ENCODE results near the gene FAM120A. TPM values are rescaled to one million over a fixed set of nuclear protein-coding genes. Genes with fewer than 3 reads are reported as not detected.
A peak's percentile ranks its signal among the peaks of the same experiment; 100 is the strongest.

Gene FAM120A
- total RNA-seq, 1 experiment from 2014 or later, result 98.2 TPM

GRCh38 chr9:93457006-93457405, 5.5 kb downstream of the FAM120A start:
- H3K27ac Mint-ChIP-seq (ENCODE audit: unreplicated experiment), result no peak overlapping the region
- no peaks in the 10 kb centered on the region for H3K27me3 Mint-ChIP-seq (ENCODE audit: unreplicated experiment)
- CTCF ChIA-PET, result no interaction called here
- H3K9me3 Mint-ChIP-seq (ENCODE audit: low read depth, unreplicated experiment), result peaks cover 2% of the 10 kb centered on the region
- peak overlapping the region; percentile 37 for H3K4me3 Mint-ChIP-seq (ENCODE audit: low read depth, unreplicated experiment)
- no TSS peak for BruUV-seq (replicated peaks)
- no peak for DNase-seq
- peaks cover 36% of the 10 kb centered on the region for H3K4me1 Mint-ChIP-seq (ENCODE audit: low read depth, unreplicated experiment)
- peaks cover 29% of the 10 kb centered on the region for H3K36me3 Mint-ChIP-seq (ENCODE audit: insufficient read depth, unreplicated experiment)
- intact Hi-C loops (cut with micrococcal nuclease; ENCODE audit: unreplicated experiment), result no loop called here
- TF ChIP-seq CTCF (IDR thresholded peaks at IDR 0.05; ENCODE audit: unreplicated experiment), result no peak

- no peak overlapping the region for H3K4me3 Mint-ChIP-seq (ENCODE audit: low read depth, unreplicated experiment)
- intact Hi-C loops (cut with micrococcal nuclease; ENCODE audit: unreplicated experiment), result no loop called here
These were observed 7.2 kb downstream of the FAM120A start for GRCh38 chr9:93458712-93459111.

GRCh38 chr9:93459432-93459847, 8.0 kb downstream of the FAM120A start:
- CTCF ChIA-PET, result no interaction called here
- peak overlapping the region; percentile 39 for H3K27ac Mint-ChIP-seq (ENCODE audit: unreplicated experiment)
- TF ChIP-seq CTCF (IDR thresholded peaks at IDR 0.05; ENCODE audit: unreplicated experiment), result no peak
- H3K27me3 Mint-ChIP-seq (ENCODE audit: unreplicated experiment), result no peaks in the 10 kb centered on the region
- no peak for DNase-seq
- H3K36me3 Mint-ChIP-seq (ENCODE audit: insufficient read depth, unreplicated experiment), result peaks cover 12% of the 10 kb centered on the region
- intact Hi-C loops (cut with micrococcal nuclease; ENCODE audit: unreplicated experiment), result no loop called here
- H3K4me3 Mint-ChIP-seq (ENCODE audit: low read depth, unreplicated experiment), result no peak overlapping the region
- peaks cover 2% of the 10 kb centered on the region for H3K9me3 Mint-ChIP-seq (ENCODE audit: low read depth, unreplicated experiment)
- no TSS peak for BruUV-seq (replicated peaks)
- peaks cover 44% of the 10 kb centered on the region for H3K4me1 Mint-ChIP-seq (ENCODE audit: low read depth, unreplicated experiment)

More at GRCh38 chr9:93458712-93459111, 7.2 kb downstream of the FAM120A start:
- peaks cover 2% of the 10 kb centered on the region for H3K9me3 Mint-ChIP-seq (ENCODE audit: low read depth, unreplicated experiment)
- peaks cover 18% of the 10 kb centered on the region for H3K36me3 Mint-ChIP-seq (ENCODE audit: insufficient read depth, unreplicated experiment)
- H3K27me3 Mint-ChIP-seq (ENCODE audit: unreplicated experiment), result no peaks in the 10 kb centered on the region
- CTCF ChIA-PET, result no interaction called here
- peak overlapping the region; percentile 39 for H3K27ac Mint-ChIP-seq (ENCODE audit: unreplicated experiment)
- DNase-seq, result no peak
- no peak for TF ChIP-seq CTCF (IDR thresholded peaks at IDR 0.05; ENCODE audit: unreplicated experiment)
- no TSS peak for BruUV-seq (replicated peaks)
- H3K4me1 Mint-ChIP-seq (ENCODE audit: low read depth, unreplicated experiment), result peaks cover 39% of the 10 kb centered on the region

- no TSS peak for BruUV-seq (replicated peaks)
- intact Hi-C loops (cut with micrococcal nuclease; ENCODE audit: unreplicated experiment), result no loop called here
- H3K27me3 Mint-ChIP-seq (ENCODE audit: unreplicated experiment), result no peaks in the 10 kb centered on the region
- H3K4me1 Mint-ChIP-seq (ENCODE audit: low read depth, unreplicated experiment), result peaks cover 56% of the 10 kb centered on the region
- no peak for DNase-seq
- peaks cover 11% of the 10 kb centered on the region for H3K36me3 Mint-ChIP-seq (ENCODE audit: insufficient read depth, unreplicated experiment)
- peaks cover 2% of the 10 kb centered on the region for H3K9me3 Mint-ChIP-seq (ENCODE audit: low read depth, unreplicated experiment)
- no peak overlapping the region for H3K4me3 Mint-ChIP-seq (ENCODE audit: low read depth, unreplicated experiment)
- no peak for TF ChIP-seq CTCF (IDR thresholded peaks at IDR 0.05; ENCODE audit: unreplicated experiment)
- CTCF ChIA-PET, result no interaction called here
- no peak overlapping the region for H3K27ac Mint-ChIP-seq (ENCODE audit: unreplicated experiment)
These were observed 9.4 kb downstream of the FAM120A start for GRCh38 chr9:93460689-93461413.
